Measurements from ENCODE around the gene OR6N2. TPM values are rescaled to one million over a fixed set of nuclear protein-coding genes. Genes with fewer than 3 reads are reported as not detected.

The OR6N2 gene
- total and polyA plus RNA-seq, 2 experiments from 2014 or later: not detected

DNA sequence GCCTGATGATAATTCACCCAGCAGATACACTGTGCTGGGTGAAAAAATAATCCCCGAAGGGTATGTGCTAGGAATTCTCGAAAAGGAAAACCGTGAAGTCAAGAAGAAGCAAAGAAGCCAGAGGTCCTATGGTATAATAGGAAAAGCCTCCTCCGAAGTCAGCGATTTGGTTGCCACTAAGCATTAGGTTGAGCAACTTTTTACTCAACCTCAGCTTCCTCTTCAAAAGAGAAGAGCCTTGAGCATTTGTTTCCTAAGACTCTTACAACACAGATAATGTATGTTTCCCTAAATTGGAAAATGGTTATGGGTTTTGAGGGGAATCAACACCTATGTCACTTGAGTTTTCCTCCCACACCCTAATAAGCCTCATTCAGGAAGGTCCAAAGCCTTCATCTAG lies 28.9 kb upstream of the OR6N2 start:
- H3K9me2 ChIP-seq (ENCODE audit: insufficient read depth): no peaks in the 10 kb centered on the region
- ATAC-seq: no peak
- no peak for DNase-seq (ENCODE audit: low spot score)
- Mint-ChIP-seq H3K4me3 (no peak overlapping the region), H3K36me3 (ENCODE audit: low read depth) (no peaks in the 10 kb centered on the region), H3K27me3 (ENCODE audit: insufficient read depth, low read depth, poor library complexity) (peaks cover 2% of the 10 kb centered on the region), H3K27ac (no peak overlapping the region), H3K9me3 (no peaks in the 10 kb centered on the region), H3K4me1 (no peaks in the 10 kb centered on the region)
- no peaks in the 10 kb centered on the region for H3F3A ChIP-seq (replicated peaks; ENCODE audit: low read depth)
- TF ChIP-seq CREB1 (CRISPR knock-in tag; IDR thresholded peaks at IDR 0.05; ENCODE audit: low read depth): no peak
- TF ChIP-seq JUNB (IDR thresholded peaks at IDR 0.05; ENCODE audit: unreplicated experiment): no peak
- TF ChIP-seq ZNF114 (CRISPR knock-in tag; IDR thresholded peaks at IDR 0.05): no peak
- no peak for TF ChIP-seq NANOG (IDR thresholded peaks at IDR 0.05; ENCODE audit: borderline replicate concordance)
- TF ChIP-seq POLR2AphosphoS5 (IDR thresholded peaks at IDR 0.05; ENCODE audit: low read depth): no peak
- TF ChIP-seq EZH2phosphoT487 (IDR thresholded peaks at IDR 0.05; ENCODE audit: unreplicated experiment): no peak
- no peak for TF ChIP-seq EZH2 (IDR thresholded peaks at IDR 0.05; ENCODE audit: low read depth, unreplicated experiment)
- TF ChIP-seq, protein P1, sequence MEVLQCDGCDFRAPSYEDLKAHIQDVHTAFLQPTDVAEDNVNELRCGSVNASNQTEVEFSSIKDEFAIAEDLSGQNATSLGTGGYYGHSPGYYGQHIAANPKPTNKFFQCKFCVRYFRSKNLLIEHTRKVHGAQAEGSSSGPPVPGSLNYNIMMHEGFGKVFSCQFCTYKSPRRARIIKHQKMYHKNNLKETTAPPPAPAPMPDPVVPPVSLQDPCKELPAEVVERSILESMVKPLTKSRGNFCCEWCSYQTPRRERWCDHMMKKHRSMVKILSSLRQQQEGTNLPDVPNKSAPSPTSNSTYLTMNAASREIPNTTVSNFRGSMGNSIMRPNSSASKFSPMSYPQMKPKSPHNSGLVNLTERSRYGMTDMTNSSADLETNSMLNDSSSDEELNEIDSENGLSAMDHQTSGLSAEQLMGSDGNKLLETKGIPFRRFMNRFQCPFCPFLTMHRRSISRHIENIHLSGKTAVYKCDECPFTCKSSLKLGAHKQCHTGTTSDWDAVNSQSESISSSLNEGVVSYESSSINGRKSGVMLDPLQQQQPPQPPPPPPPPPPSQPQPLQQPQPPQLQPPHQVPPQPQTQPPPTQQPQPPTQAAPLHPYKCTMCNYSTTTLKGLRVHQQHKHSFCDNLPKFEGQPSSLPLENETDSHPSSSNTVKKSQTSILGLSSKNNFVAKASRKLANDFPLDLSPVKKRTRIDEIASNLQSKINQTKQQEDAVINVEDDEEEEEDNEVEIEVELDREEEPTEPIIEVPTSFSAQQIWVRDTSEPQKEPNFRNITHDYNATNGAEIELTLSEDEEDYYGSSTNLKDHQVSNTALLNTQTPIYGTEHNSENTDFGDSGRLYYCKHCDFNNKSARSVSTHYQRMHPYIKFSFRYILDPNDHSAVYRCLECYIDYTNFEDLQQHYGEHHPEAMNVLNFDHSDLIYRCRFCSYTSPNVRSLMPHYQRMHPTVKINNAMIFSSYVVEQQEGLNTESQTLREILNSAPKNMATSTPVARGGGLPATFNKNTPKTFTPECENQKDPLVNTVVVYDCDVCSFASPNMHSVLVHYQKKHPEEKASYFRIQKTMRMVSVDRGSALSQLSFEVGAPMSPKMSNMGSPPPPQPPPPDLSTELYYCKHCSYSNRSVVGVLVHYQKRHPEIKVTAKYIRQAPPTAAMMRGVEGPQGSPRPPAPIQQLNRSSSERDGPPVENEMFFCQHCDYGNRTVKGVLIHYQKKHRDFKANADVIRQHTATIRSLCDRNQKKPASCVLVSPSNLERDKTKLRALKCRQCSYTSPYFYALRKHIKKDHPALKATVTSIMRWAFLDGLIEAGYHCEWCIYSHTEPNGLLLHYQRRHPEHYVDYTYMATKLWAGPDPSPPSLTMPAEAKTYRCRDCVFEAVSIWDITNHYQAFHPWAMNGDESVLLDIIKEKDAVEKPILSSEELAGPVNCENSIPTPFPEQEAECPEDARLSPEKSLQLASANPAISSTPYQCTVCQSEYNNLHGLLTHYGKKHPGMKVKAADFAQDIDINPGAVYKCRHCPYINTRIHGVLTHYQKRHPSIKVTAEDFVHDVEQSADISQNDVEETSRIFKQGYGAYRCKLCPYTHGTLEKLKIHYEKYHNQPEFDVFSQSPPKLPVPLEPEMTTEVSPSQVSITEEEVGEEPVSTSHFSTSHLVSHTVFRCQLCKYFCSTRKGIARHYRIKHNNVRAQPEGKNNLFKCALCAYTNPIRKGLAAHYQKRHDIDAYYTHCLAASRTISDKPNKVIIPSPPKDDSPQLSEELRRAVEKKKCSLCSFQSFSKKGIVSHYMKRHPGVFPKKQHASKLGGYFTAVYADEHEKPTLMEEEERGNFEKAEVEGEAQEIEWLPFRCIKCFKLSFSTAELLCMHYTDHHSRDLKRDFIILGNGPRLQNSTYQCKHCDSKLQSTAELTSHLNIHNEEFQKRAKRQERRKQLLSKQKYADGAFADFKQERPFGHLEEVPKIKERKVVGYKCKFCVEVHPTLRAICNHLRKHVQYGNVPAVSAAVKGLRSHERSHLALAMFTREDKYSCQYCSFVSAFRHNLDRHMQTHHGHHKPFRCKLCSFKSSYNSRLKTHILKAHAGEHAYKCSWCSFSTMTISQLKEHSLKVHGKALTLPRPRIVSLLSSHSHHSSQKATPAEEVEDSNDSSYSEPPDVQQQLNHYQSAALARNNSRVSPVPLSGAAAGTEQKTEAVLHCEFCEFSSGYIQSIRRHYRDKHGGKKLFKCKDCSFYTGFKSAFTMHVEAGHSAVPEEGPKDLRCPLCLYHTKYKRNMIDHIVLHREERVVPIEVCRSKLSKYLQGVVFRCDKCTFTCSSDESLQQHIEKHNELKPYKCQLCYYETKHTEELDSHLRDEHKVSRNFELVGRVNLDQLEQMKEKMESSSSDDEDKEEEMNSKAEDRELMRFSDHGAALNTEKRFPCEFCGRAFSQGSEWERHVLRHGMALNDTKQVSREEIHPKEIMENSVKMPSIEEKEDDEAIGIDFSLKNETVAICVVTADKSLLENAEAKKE (CRISPR knock-in tag; IDR thresholded peaks at IDR 0.05): no peak
- TF ChIP-seq, protein P2, sequence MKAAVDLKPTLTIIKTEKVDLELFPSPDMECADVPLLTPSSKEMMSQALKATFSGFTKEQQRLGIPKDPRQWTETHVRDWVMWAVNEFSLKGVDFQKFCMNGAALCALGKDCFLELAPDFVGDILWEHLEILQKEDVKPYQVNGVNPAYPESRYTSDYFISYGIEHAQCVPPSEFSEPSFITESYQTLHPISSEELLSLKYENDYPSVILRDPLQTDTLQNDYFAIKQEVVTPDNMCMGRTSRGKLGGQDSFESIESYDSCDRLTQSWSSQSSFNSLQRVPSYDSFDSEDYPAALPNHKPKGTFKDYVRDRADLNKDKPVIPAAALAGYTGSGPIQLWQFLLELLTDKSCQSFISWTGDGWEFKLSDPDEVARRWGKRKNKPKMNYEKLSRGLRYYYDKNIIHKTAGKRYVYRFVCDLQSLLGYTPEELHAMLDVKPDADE (IDR thresholded peaks at IDR 0.05): no peak
- TF ChIP-seq, protein P3, sequence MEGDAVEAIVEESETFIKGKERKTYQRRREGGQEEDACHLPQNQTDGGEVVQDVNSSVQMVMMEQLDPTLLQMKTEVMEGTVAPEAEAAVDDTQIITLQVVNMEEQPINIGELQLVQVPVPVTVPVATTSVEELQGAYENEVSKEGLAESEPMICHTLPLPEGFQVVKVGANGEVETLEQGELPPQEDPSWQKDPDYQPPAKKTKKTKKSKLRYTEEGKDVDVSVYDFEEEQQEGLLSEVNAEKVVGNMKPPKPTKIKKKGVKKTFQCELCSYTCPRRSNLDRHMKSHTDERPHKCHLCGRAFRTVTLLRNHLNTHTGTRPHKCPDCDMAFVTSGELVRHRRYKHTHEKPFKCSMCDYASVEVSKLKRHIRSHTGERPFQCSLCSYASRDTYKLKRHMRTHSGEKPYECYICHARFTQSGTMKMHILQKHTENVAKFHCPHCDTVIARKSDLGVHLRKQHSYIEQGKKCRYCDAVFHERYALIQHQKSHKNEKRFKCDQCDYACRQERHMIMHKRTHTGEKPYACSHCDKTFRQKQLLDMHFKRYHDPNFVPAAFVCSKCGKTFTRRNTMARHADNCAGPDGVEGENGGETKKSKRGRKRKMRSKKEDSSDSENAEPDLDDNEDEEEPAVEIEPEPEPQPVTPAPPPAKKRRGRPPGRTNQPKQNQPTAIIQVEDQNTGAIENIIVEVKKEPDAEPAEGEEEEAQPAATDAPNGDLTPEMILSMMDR (conservative IDR thresholded peaks at IDR 0.05; ENCODE audit: low read depth in 2 of 2): no peak
- TF ChIP-seq ZNF331 (CRISPR knock-in tag; IDR thresholded peaks at IDR 0.05; ENCODE audit: low read depth): no peak
- no peak overlapping the region for H3K27ac ChIP-seq (ENCODE audit: low read depth)
- H3K4me3 ChIP-seq: no peak overlapping the region
- no peaks in the 10 kb centered on the region for H3K4me1 ChIP-seq (ENCODE audit: insufficient read depth)
- H4K20me1 ChIP-seq (replicated peaks; ENCODE audit: insufficient read depth): no peaks in the 10 kb centered on the region
- H3K4me2 ChIP-seq: no peak overlapping the region
- H3K36me3 ChIP-seq (ENCODE audit: insufficient read depth): no peaks in the 10 kb centered on the region
- H2AFZ ChIP-seq: no peak overlapping the region
- H3K27me3 ChIP-seq (ENCODE audit: insufficient read depth): no peaks in the 10 kb centered on the region
- H3K79me2 ChIP-seq (replicated peaks; ENCODE audit: insufficient read depth): no peaks in the 10 kb centered on the region
